Measurements from ENCODE around the gene MSRB1.

Gene MSRB1

DNA sequence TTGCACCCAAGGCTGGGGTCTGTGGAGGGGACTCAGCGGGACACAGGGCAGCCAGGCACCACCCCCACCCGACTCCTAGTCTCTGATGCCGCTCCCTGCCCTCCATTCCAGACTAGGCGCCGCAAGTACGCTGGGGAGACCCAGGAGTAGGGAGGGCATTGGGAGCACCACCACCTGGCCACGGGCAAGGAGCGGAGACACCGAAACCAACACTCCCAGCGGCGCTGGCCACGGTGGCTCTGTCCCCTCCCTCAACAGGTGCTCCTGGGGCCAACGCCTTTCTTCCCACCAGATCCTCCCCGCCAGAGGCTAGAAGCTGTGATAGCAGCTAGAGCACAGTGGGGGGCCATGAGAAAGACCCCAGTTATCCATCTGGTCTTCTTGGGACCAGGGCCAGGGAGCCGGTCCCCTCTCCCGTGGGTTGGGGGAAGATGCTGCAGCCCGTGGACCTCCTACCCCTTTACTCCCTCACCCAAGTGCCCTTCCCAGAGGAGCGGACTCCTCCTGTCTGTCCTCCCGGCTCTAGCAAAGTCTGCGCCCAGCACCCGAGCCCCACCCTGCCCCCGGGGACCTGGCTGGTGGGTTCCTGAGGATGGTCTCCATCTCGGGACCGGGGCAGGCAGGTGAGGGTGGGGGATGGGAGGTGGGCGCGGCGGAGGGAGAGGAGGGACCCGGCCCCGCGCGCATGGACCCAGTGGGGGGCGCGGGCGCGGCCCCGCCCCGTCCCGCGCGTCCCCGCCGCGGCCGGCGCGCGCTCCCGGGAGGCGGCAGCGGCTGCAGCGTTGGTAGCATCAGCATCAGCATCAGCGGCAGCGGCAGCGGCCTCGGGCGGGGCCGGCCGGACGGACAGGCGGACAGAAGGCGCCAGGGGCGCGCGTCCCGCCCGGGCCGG, 46.5 kb upstream of the MSRB1 start, which contains the start of gene SYNGR3:
TSS of gene SYNGR3 (plus strand) at position 762 of the 892 bp plus-strand sequence. CDS start 133 bp downstream, outside the sequence.
- Histone ChIP-seq H4K20me1 (ENCODE audit: insufficient read depth, low read length, poor library complexity, severe bottlenecking) (no peaks in the 10 kb centered on the region), H3K9ac (ENCODE audit: low read depth, low read length, poor library complexity, severe bottlenecking) (no peak within 1 kb of the TSS), H3K4me2 (ENCODE audit: low read depth, low read length, poor library complexity, severe bottlenecking) (no peak within 1 kb of the TSS), H3K4me3 (ENCODE audit: low read length, poor library complexity, severe bottlenecking) (no peak within 1 kb of the TSS), H3K9me2 (replicated peaks; ENCODE audit: low read depth, low read length) (no peaks in the 10 kb centered on the region), H3K9me3 (ENCODE audit: insufficient read depth, low read depth, low read length) (no peaks in the 10 kb centered on the region), H3F3A (ENCODE audit: low read depth) (no peaks in the 10 kb centered on the region), H3K27me3 (ENCODE audit: insufficient read depth, low read length, poor library complexity, severe bottlenecking) (no peaks in the 10 kb centered on the region), H3K79me2 (ENCODE audit: insufficient read depth, low read length) (peaks cover 19% of the 10 kb centered on the region), H3K4me1 (ENCODE audit: insufficient read depth, low read length, poor library complexity, severe bottlenecking) (no peaks in the 10 kb centered on the region), H2AFZ (ENCODE audit: low read length) (no peak within 1 kb of the TSS), H3K36me3 (ENCODE audit: insufficient read depth, low read length) (no peaks in the 10 kb centered on the region; the same call in 1 of the 2 replicates)
- TF ChIP-seq, protein P1, sequence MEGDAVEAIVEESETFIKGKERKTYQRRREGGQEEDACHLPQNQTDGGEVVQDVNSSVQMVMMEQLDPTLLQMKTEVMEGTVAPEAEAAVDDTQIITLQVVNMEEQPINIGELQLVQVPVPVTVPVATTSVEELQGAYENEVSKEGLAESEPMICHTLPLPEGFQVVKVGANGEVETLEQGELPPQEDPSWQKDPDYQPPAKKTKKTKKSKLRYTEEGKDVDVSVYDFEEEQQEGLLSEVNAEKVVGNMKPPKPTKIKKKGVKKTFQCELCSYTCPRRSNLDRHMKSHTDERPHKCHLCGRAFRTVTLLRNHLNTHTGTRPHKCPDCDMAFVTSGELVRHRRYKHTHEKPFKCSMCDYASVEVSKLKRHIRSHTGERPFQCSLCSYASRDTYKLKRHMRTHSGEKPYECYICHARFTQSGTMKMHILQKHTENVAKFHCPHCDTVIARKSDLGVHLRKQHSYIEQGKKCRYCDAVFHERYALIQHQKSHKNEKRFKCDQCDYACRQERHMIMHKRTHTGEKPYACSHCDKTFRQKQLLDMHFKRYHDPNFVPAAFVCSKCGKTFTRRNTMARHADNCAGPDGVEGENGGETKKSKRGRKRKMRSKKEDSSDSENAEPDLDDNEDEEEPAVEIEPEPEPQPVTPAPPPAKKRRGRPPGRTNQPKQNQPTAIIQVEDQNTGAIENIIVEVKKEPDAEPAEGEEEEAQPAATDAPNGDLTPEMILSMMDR (conservative IDR thresholded peaks at IDR 0.05; ENCODE audit: low read length) = no peak
- TF ChIP-seq EZH2phosphoT487 (IDR thresholded peaks at IDR 0.05; ENCODE audit: borderline replicate concordance) = no peak

DNA sequence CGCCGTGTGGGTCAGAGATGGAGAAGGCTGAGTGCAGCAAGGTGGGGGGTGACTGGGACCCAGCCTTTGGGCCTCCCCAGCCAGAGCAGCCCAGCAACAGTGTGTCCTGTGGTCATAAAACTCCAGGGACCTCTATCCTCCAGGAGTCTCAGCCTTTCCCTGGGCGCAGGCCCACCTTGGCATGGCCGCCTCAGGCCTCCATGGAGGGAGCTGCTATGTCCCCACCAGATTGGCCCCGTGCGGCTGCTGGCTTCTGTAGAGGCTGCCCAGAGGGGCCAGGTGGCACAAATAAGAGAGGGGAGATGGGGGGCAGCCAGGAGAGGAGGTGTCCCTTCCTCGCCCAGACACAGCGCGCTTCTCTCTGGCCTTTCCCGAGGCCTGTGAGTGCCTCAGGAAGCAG, 44.2 kb upstream of the MSRB1 start:
- H4K20me1 ChIP-seq (ENCODE audit: insufficient read depth, low read length, poor library complexity, severe bottlenecking) = no peaks in the 10 kb centered on the region

DNA sequence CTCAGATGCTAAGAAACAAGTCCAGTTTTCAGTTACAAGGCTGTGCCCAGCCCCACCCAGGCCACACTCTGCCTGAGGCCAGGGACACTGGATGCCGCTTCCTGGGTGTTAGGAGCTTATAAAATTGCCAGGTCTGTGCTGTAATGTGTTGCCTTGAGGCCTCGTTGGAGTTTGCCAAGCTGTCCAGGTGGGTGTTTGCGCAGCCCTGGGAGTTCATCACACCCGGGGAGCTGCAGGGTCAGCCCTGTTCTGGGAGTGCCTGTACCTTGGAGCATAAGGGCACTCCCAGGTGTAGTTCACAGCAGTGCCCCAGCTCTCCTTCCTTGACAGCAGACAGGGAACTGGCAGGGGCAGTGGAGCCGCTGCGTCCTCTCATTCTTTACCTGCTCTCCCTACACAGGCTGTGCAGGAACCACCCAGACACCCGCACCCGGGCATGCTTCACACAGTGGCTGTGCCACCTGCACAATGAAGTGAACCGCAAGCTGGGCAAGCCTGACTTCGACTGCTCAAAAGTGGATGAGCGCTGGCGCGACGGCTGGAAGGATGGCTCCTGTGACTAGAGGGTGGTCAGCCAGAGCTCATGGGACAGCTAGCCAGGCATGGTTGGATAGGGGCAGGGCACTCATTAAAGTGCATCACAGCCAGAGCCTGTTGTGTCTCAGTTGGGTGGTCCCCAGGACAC, 42.6 kb upstream of the MSRB1 start:
- Histone ChIP-seq H3K9me3 (ENCODE audit: insufficient read depth, low read depth, low read length) (no peaks in the 10 kb centered on the region), H3F3A (ENCODE audit: low read depth) (no peaks in the 10 kb centered on the region), H3K27me3 (ENCODE audit: insufficient read depth, low read length, poor library complexity, severe bottlenecking) (no peaks in the 10 kb centered on the region), H3K9ac (ENCODE audit: low read depth, low read length, poor library complexity, severe bottlenecking) (peak overlapping the region; percentile 88), H4K20me1 (ENCODE audit: insufficient read depth, low read length, poor library complexity, severe bottlenecking) (no peaks in the 10 kb centered on the region), H3K4me2 (ENCODE audit: low read depth, low read length, poor library complexity, severe bottlenecking) (peak overlapping the region; percentile 89), H3K9me2 (replicated peaks; ENCODE audit: low read depth, low read length) (no peaks in the 10 kb centered on the region), H3K36me3 (ENCODE audit: insufficient read depth, low read length) (no peaks in the 10 kb centered on the region; the same call in 1 of the 2 replicates), H3K4me1 (ENCODE audit: insufficient read depth, low read length, poor library complexity, severe bottlenecking) (no peaks in the 10 kb centered on the region), H3K79me2 (ENCODE audit: insufficient read depth, low read length) (peaks cover 21% of the 10 kb centered on the region), H2AFZ (ENCODE audit: low read length) (no peak overlapping the region), H3K4me3 (ENCODE audit: low read length, poor library complexity, severe bottlenecking) (peak overlapping the region; percentile 87)
- TF ChIP-seq EZH2phosphoT487 (IDR thresholded peaks at IDR 0.05; ENCODE audit: borderline replicate concordance) = no peak
- TF ChIP-seq, protein P1 (conservative IDR thresholded peaks at IDR 0.05; ENCODE audit: low read length) = no peak

More for the DNA sequence above, 44.2 kb upstream of the MSRB1 start:
- H3K36me3 ChIP-seq (ENCODE audit: insufficient read depth, low read length) = no peaks in the 10 kb centered on the region; the same call in 1 of the 2 replicates
- no peaks in the 10 kb centered on the region for H3K9me2 ChIP-seq (replicated peaks; ENCODE audit: low read depth, low read length)
- no peak overlapping the region for H3K4me3 ChIP-seq (ENCODE audit: low read length, poor library complexity, severe bottlenecking)
- TF ChIP-seq, protein P1 (conservative IDR thresholded peaks at IDR 0.05; ENCODE audit: low read length) = no peak
- no peak for TF ChIP-seq EZH2phosphoT487 (IDR thresholded peaks at IDR 0.05; ENCODE audit: borderline replicate concordance)
- H2AFZ ChIP-seq (ENCODE audit: low read length) = no peak overlapping the region
- no peaks in the 10 kb centered on the region for H3K27me3 ChIP-seq (ENCODE audit: insufficient read depth, low read length, poor library complexity, severe bottlenecking)
- H3K9ac ChIP-seq (ENCODE audit: low read depth, low read length, poor library complexity, severe bottlenecking) = no peak overlapping the region
- peaks cover 21% of the 10 kb centered on the region for H3K79me2 ChIP-seq (ENCODE audit: insufficient read depth, low read length)
- no peaks in the 10 kb centered on the region for H3F3A ChIP-seq (ENCODE audit: low read depth)
- H3K4me1 ChIP-seq (ENCODE audit: insufficient read depth, low read length, poor library complexity, severe bottlenecking) = no peaks in the 10 kb centered on the region
- no peak overlapping the region for H3K4me2 ChIP-seq (ENCODE audit: low read depth, low read length, poor library complexity, severe bottlenecking)
- H3K9me3 ChIP-seq (ENCODE audit: insufficient read depth, low read depth, low read length) = no peaks in the 10 kb centered on the region
